GM19238 (cell line): ENCODE measurements around the gene MMADHC.

Experiments used
- DNase-seq: peaks from one replicate; pipeline ENCODE4 v3.0.0; 2011; ENCODE audit warnings: low spot score; ENCODE audit not compliant: insufficient read length

The MMADHC gene

GRCh38 chr2:149587220-149587949, at the start of gene MMADHC:
Gene MMADHC, minus strand, starts transcription at chr2:149587775. Its CDS starts 678 bp downstream, at chr2:149587097.
- DNase-seq, result peak; percentile 62

GRCh38 chr2:149634103-149634502, 46.5 kb upstream of the MMADHC start:
- DNase-seq, result no peak

GRCh38 chr2:149630445-149630844, 42.9 kb upstream of the MMADHC start:
- no peak for DNase-seq

GRCh38 chr2:149629026-149629425, 41.5 kb upstream of the MMADHC start:
- DNase-seq, result no peak

- no peak for DNase-seq
These were observed 39.7 kb upstream of the MMADHC start for GRCh38 chr2:149627111-149627801.

GRCh38 chr2:149625671-149626070, 38.1 kb upstream of the MMADHC start:
- DNase-seq, result no peak

GRCh38 chr2:149625271-149625670, 37.7 kb upstream of the MMADHC start:
- DNase-seq, result no peak

GRCh38 chr2:149622343-149622742, 34.8 kb upstream of the MMADHC start:
- no peak for DNase-seq

- no peak for DNase-seq
These were observed 29.9 kb upstream of the MMADHC start for GRCh38 chr2:149617476-149617875.

- no peak for DNase-seq
These were observed 29.3 kb upstream of the MMADHC start for GRCh38 chr2:149616681-149617456.

- no peak for DNase-seq
These were observed 26.1 kb upstream of the MMADHC start for GRCh38 chr2:149613704-149614103.

GRCh38 chr2:149612122-149612521, 24.5 kb upstream of the MMADHC start:
- no peak for DNase-seq

GRCh38 chr2:149611100-149611820, 23.7 kb upstream of the MMADHC start:
- DNase-seq, result no peak

- no peak for DNase-seq
These were observed 18.8 kb upstream of the MMADHC start for GRCh38 chr2:149606251-149606811.

- no peak for DNase-seq
These were observed 15.7 kb upstream of the MMADHC start for GRCh38 chr2:149603248-149603647.

GRCh38 chr2:149601141-149601796, 13.7 kb upstream of the MMADHC start:
- DNase-seq, result no peak

GRCh38 chr2:149597668-149598326, 10.2 kb upstream of the MMADHC start:
- peak; percentile 14 for DNase-seq

GRCh38 chr2:149597050-149597667, 9.6 kb upstream of the MMADHC start:
- no peak for DNase-seq

GRCh38 chr2:149596471-149596870, 8.9 kb upstream of the MMADHC start:
- no peak for DNase-seq
